Stimulated activated CD4-positive, alpha-beta T cell treated with anti-CD3 and anti-CD28 coated beads, Interleukin-15, amount 100 ng/mL, for 48 hours (primary cell): ENCODE data around the gene IL18RAP.

Experiments used
- DNase-seq, 2 donors: peaks; one replicate each; pipeline ENCODE4 v3.0.0-alpha.2; 2020; ENCODE audit warnings: low read depth in 2 of 2

The IL18RAP gene

GRCh38 chr2:102453501-102453900 is 30.5 kb downstream of the IL18RAP start:
- no peak for DNase-seq

- no peak for DNase-seq
Measured at GRCh38 chr2:102455061-102455670, 32.2 kb downstream of the IL18RAP start.

- DNase-seq = no peak
Measured at GRCh38 chr2:102460467-102460866, 37.5 kb downstream of the IL18RAP start.

GRCh38 chr2:102461188-102461587 is 38.2 kb downstream of the IL18RAP start:
- no peak for DNase-seq

- DNase-seq = no peak
Measured at GRCh38 chr2:102463160-102463559, 40.2 kb downstream of the IL18RAP start.

GRCh38 chr2:102470168-102470567 is 47.2 kb downstream of the IL18RAP start:
- no peak for DNase-seq

GRCh38 chr2:102473020-102473419 is 50.1 kb downstream of the IL18RAP start, which contains the start of gene SLC9A4:
TSS of gene SLC9A4 (plus strand) at chr2:102473226. CDS start at chr2:102473760, 534 bp downstream.
- DNase-seq = peak; percentile 18 to 55

GRCh38 chr2:102473631-102474030 is 50.7 kb downstream of the IL18RAP start:
- no peak for DNase-seq

- DNase-seq = no peak
Measured at GRCh38 chr2:102474785-102475184, 51.8 kb downstream of the IL18RAP start.

- DNase-seq = no peak
Measured at GRCh38 chr2:102478686-102479470, 55.9 kb downstream of the IL18RAP start.

- no peak for DNase-seq
Measured at GRCh38 chr2:102480285-102481195, 57.6 kb downstream of the IL18RAP start.

- no peak for DNase-seq
Measured at GRCh38 chr2:102481931-102482330, 59.0 kb downstream of the IL18RAP start.

- DNase-seq = no peak
Measured at GRCh38 chr2:102483086-102483485, 60.1 kb downstream of the IL18RAP start.

GRCh38 chr2:102484310-102485061 is 61.5 kb downstream of the IL18RAP start:
- DNase-seq = no peak

- no peak for DNase-seq
Measured at GRCh38 chr2:102485147-102485785, 62.3 kb downstream of the IL18RAP start.

GRCh38 chr2:102486941-102487702 is 64.2 kb downstream of the IL18RAP start:
- DNase-seq = no peak

- no peak for DNase-seq
Measured at GRCh38 chr2:102487761-102488462, 65.0 kb downstream of the IL18RAP start.

- no peak for DNase-seq
Measured at GRCh38 chr2:102489646-102490045, 66.7 kb downstream of the IL18RAP start.

- no peak for DNase-seq
Measured at GRCh38 chr2:102492006-102492405, 69.0 kb downstream of the IL18RAP start.

GRCh38 chr2:102494570-102494969 is 71.6 kb downstream of the IL18RAP start:
- DNase-seq = no peak
